Colonic mucosa (tissue), 4 donors: ENCODE measurements around the gene MFRP. TPM values are rescaled to one million over a fixed set of nuclear protein-coding genes. Genes with fewer than 3 reads are reported as not detected.

Experiments
- DNase-seq: peaks from one replicate; pipeline ENCODE4 v3.0.0-alpha.2; 2020
- H3K27ac ChIP-seq: fragments of 200-600 bp; one replicate; pipeline ENCODE4 v1.8.0; 2021
- H3K27me3 ChIP-seq: fragments of 200-600 bp; one replicate; pipeline ENCODE4 v1.8.0; 2021
- H3K36me3 ChIP-seq: fragments of 200-600 bp; one replicate; pipeline ENCODE4 v1.8.0; 2021
- H3K4me1 ChIP-seq: fragments of 200-600 bp; one replicate; pipeline ENCODE4 v1.8.0; 2021; ENCODE audit warnings: mild to moderate bottlenecking
- H3K4me3 ChIP-seq: fragments of 200-600 bp; one replicate; pipeline ENCODE4 v1.8.0; 2021
- H3K9ac ChIP-seq, 2 donors: one replicate each; pipeline ENCODE4 v1.7.0; 2013; ENCODE audit warnings: control low read depth in 2 of 2, low read depth in 2 of 2, low read length in 2 of 2
- H3K9me3 ChIP-seq: fragments of 200-600 bp; one replicate; pipeline ENCODE4 v1.8.0; 2021
- CTCF ChIP-seq: fragments of 200-600 bp; IDR thresholded peaks from one replicate; pipeline ENCODE4 v1.8.0; 2022; ENCODE audit warnings: antibody characterized with exemption, mild to moderate bottlenecking
- intact Hi-C: fragments of 100-400 bp; cut with DNase I; formaldehyde crosslinking; loops from one replicate; pipeline ENCODE4 v1.14.1; 2022
- total RNA-seq, 2 donors: library from RNA; stranded (reverse); fragmentation: NEBNext Ultra II Directional in 1 of 2; extraction: Animal tissue kit (Norgen Biotek cat#: 25700) in 1 of 2; gene quantifications; one replicate each; pipeline ENCODE4 v1.2.1, GENCODE V29; 2021
- donor health status: healthy.
- donor health status: DM: no; HTN: no; CAD: no.
- donor health status: DM: no; HTN: no; CAD: no.

Gene MFRP
- total RNA-seq, 2 donors from 2014 or later, result not detected

DNA sequence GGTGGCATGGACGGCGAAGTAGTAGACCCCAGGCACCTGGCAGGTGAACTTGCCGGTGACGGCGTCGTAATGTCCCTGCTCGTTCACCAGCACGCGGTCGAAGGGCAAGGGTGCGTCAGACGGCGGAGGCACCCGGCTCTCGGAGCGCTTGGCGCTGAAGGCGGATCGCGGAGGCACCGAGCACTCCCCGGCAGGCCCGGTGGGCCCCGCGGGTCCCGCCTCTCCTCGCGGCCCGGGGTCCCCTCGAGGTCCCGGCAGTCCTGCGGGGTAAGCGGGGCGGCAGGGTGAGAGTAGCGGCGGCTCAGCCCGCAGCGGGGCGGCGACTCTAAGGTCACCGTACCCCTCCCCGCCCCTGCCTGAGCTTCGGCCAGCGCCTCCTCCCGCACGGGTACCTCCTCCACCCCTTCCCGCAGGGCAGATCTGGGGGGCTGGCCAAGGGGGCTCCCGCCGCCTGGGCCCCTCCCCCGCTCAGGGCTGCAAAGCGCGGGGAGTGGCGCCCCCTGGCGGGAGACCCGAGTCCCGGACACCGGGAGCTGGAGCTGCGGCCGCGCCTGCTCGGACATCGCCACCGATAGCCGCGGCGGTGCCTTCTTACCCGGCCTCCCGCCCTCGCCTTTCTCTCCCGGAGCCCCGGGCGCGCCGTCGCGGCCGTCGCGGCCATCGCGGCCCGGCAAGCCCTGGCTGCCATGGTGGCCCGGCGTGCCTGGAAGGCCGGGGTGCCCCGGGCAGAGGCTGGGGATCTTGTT, 6.7 kb downstream of the MFRP start:
- Histone ChIP-seq H3K27ac (peak overlapping the region; percentile 68), H3K9me3 (no peaks in the 10 kb centered on the region), H3K4me3 (peak overlapping the region; percentile 34), H3K27me3 (peaks cover 18% of the 10 kb centered on the region), H3K9ac (peak overlapping the region; percentile 61 to 75), H3K4me1 (peaks cover 22% of the 10 kb centered on the region), H3K36me3 (no peaks in the 10 kb centered on the region)
- TF ChIP-seq CTCF, result peak; percentile 86
- intact Hi-C loops, result no loop called here
- DNase-seq, result peak; percentile 71

- peak overlapping the region; percentile 34 for H3K4me3 ChIP-seq
- no peak for TF ChIP-seq CTCF
- DNase-seq, result no peak
- no peaks in the 10 kb centered on the region for H3K36me3 ChIP-seq
- peaks cover 22% of the 10 kb centered on the region for H3K4me1 ChIP-seq
- peaks cover 18% of the 10 kb centered on the region for H3K27me3 ChIP-seq
- H3K27ac ChIP-seq, result peak overlapping the region; percentile 68
- H3K9ac ChIP-seq, result peak overlapping the region; percentile 48 to 75
- intact Hi-C loops, result no loop called here
- H3K9me3 ChIP-seq, result no peaks in the 10 kb centered on the region
Measured at GRCh38 chr11:119338965-119339588, 7.4 kb downstream of the MFRP start.

DNA sequence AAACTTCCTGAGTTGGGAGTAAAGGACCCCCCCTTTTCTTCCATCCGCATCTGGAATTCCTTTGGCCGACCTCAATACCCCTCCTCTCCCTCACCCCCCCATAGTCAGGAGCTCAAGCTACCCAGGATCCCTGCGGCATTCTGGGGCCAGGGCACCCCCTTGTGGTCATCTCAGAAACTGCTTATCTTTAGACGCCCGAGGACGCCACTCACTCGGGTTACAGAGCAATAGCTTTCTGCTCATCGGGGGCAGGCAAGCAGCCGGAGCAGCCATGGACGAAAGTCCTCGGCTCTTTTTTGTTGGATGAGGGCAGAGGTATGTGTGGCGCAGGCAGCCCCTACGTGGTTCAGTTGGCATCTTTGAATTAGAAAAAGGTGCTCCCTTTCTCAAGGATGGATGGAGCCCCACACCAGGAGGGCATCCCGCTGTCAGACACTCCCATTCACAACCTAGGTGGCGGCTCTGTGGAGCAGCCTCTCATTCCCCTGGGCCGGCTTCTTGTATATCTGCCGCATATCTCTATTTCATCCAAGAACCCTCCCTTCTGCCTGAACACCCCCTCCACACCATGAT, 8.1 kb downstream of the MFRP start:
- Histone ChIP-seq H3K4me1 (peaks cover 22% of the 10 kb centered on the region), H3K9me3 (no peaks in the 10 kb centered on the region), H3K9ac (no peak overlapping the region), H3K27me3 (peaks cover 18% of the 10 kb centered on the region), H3K4me3 (no peak overlapping the region), H3K36me3 (no peaks in the 10 kb centered on the region), H3K27ac (peak overlapping the region; percentile 28)
- peak; percentile 82 for DNase-seq
- intact Hi-C loops, result no loop called here
- TF ChIP-seq CTCF, result peak; percentile 63

- TF ChIP-seq CTCF, result no peak
- H3K27me3 ChIP-seq, result peaks cover 18% of the 10 kb centered on the region
- H3K4me3 ChIP-seq, result no peak overlapping the region
- intact Hi-C loops, result no loop called here
- H3K4me1 ChIP-seq, result peaks cover 22% of the 10 kb centered on the region
- DNase-seq, result no peak
- no peaks in the 10 kb centered on the region for H3K36me3 ChIP-seq
- H3K9me3 ChIP-seq, result no peaks in the 10 kb centered on the region
- peak overlapping the region; percentile 4 for H3K27ac ChIP-seq
- peak overlapping the region in 1 of 2 donors; percentile 37 for H3K9ac ChIP-seq
Measured at GRCh38 chr11:119337581-119338317, 8.8 kb downstream of the MFRP start.

DNA sequence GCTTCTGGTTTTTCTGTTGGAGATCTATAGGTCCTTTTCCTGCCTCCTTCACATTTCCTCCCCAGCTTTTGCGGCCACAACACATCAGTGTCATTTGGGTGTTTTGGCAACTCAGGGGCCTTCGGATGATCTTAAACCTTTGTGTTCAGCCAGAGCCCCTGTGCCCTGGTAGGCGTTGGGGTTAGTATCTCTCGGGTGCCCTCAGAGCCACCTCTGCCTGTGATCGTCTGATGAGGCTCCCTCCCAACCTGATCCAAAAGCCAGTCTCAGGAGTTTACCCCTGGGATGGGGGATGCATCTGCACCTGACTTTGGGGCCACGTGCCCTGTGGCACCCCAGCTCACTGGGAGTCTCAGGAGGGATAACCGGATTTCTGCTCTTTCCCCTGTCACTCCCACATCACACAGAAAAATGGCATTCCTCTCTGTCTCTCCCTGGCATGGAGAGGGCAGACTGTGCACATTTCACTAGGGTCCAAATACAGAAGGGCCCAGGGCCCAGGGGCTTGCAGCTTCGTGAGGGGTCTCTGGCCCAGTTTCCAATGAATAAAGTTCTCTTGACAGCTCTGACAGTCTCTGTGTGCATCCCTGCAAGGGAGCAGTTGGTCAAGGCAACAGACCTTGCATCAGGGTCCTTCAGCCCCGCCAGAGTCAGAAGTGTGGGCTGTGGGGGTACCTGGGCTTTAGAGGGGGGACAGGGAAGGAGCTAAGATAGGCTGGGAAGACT, 9.6 kb downstream of the MFRP start:
- Histone ChIP-seq H3K9ac (no peak overlapping the region), H3K9me3 (no peaks in the 10 kb centered on the region), H3K4me1 (peaks cover 22% of the 10 kb centered on the region), H3K27ac (peak overlapping the region; percentile 4), H3K36me3 (no peaks in the 10 kb centered on the region), H3K27me3 (peaks cover 18% of the 10 kb centered on the region), H3K4me3 (no peak overlapping the region)
- intact Hi-C loops, result no loop called here
- no peak for DNase-seq
- no peak for TF ChIP-seq CTCF
